ENCODE measurements around the gene CDAN1.
"Not testable (repeated sequence)": the region's sequence is repeated elsewhere in the genome, so short reads cannot be mapped to it uniquely, and the experiment has no call there.

CDAN1 gene, protein sequence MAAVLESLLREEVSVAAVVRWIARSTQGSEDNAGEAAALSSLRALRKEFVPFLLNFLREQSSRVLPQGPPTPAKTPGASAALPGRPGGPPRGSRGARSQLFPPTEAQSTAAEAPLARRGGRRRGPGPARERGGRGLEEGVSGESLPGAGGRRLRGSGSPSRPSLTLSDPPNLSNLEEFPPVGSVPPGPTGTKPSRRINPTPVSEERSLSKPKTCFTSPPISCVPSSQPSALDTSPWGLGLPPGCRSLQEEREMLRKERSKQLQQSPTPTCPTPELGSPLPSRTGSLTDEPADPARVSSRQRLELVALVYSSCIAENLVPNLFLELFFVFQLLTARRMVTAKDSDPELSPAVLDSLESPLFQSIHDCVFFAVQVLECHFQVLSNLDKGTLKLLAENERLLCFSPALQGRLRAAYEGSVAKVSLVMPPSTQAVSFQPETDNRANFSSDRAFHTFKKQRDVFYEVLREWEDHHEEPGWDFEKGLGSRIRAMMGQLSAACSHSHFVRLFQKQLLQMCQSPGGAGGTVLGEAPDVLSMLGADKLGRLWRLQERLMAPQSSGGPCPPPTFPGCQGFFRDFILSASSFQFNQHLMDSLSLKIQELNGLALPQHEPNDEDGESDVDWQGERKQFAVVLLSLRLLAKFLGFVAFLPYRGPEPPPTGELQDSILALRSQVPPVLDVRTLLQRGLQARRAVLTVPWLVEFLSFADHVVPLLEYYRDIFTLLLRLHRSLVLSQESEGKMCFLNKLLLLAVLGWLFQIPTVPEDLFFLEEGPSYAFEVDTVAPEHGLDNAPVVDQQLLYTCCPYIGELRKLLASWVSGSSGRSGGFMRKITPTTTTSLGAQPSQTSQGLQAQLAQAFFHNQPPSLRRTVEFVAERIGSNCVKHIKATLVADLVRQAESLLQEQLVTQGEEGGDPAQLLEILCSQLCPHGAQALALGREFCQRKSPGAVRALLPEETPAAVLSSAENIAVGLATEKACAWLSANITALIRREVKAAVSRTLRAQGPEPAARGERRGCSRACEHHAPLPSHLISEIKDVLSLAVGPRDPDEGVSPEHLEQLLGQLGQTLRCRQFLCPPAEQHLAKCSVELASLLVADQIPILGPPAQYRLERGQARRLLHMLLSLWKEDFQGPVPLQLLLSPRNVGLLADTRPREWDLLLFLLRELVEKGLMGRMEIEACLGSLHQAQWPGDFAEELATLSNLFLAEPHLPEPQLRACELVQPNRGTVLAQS

DNA sequence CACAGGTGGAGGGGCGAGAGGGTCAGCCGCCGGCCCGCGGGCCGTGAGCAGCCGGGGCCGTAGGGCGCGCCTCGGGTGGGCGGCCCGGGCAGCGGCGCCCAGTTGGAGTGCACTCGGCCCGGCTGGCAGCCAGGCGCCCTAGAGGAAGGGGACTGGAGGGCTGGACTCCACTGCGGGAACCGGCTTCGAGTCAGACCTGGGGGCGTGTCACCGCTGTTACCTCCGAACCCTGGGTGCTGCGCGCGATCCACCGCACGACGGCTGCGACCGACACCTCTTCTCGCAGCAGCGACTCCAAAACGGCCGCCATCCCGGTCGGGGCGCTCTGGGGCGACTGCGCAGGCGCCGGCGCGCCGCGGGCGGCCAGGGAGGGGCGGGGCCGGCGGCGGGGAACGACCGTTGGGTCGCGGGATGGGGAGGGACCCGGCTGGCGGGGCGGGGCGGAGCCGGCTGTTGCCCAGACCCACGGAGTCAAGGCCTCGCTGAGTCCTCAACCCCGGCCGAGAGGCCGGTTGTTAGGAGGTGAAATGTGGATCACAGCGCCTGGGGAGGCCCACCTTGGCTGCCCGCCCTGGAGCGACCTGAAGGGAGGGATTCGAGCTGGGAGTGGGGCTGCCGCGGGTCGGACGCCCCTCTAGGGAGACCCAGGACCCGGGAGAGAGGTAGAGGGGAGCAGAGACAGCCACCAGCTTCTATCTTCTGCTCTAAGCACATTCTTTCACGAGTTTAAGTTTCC is at the start of gene CDAN1:
TSS of gene CDAN1 (minus strand) at position 336 of the 736 bp plus-strand sequence. CDS start at position 310, 26 bp downstream.
- peak; percentile 95 for DNase-seq

DNA sequence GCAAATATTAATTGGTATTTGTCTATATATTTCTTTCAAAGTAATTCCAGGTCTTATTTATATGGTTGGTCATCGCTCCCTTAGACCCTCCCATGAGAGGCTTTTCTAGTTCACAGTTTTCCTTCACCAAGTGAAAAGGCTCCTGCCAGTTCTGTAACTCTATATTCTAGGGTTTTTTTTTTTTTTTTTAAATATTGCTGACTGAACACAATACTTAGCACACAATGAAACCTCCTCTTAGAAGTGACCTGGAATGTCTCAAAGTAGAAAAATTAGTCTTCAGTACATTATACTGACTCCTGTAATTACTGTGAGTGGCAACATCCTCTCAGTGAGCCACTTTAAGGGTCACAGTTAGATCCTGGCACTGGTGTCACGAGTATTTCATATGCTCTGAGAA is 48.6 kb upstream of the CDAN1 start:
- DNase-seq: no peak

DNA sequence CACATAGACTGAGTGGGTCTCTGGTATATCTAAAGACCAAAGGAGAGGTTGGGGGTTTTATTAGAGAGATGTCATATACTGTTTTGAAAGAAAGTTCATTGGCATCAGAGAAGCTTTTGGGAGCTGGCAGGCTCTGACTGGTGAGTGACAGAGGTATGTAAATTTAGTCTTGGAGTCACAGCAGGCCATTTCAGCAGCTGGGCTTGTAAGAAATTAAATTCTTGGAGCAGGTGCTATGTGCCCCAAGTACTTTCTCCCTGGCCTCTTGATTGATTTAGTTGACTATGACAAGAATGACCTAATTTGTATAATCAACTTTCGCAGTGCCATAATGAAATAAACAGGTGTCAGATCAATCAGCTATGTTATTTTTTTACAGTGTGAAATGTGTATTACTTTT is 47.8 kb upstream of the CDAN1 start:
- DNase-seq: no peak

DNA sequence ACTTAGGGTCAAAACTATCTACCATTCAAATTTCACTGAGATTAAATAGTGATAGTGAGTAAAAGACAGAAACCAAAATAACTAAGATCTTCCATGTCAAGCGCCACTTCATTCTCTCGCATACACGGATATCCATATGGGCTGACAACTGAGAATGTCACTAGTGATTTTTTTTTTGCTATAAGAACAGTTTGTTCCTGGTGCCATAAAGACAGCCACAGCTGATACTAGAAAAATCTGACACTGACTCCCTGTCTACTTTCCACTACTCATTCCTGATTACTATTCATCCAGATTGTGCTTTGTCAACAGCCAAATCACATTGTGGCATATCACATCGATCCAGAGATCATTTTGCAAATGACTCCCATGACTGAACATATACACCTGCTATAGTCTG is 45.8 kb upstream of the CDAN1 start:
- no peak for DNase-seq

DNA sequence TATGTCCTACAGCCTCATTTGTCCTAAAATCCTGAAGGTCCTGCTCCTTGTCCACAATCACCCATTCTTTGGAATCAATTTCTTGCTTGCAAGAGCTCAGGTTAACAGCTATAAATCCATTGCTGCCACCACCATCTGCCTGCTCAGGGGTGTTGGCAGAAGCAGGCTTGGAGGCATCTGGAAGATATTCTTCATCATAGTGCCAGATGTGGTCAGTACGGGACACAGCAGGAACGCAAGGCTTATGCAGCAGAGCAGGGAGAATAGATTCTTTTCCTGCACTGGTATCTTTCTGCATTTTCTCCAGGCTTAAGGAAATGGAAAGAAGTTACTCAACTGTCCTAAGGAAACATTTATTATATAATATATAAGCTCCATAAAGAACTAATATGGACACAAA is 38.5 kb upstream of the CDAN1 start:
- no peak for DNase-seq

DNA sequence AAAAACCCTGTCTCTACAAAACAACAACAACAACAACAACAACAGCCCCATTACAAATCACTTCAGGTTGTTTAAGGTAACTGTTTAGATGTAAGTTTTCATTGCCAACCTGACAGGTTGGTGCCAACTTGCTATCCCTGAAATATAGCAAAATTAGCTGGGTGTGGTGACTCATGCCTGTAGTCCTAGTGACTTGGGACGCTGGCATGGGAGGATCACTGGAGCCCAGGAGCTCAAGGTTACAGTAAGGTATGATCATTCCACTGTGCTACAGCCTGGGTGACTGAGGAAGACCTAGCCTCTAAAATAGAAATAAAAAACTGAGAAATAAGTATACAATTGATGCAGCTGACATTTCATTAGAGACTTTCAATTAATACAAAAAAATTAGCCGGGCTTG is 36.0 kb upstream of the CDAN1 start:
- no peak for DNase-seq

DNA sequence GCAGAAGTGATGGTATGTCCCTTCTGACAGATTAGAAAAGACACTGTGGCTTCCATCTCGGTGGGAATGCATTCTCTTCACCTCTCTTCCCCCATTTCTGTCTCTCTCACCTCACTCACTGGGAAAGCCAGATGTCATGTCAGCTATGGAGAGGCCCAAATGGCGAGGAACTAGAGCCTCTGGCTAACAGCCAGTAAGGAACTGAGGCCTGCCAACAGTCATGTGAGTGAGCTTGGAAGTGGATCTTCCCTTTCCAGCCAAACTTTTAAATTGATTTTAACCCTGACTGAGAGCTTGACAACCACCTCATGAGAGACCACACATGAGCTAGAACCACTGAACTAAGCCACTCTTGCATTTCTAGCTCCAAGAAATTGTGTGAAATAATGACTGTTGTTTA is 35.2 kb upstream of the CDAN1 start:
- no peak for DNase-seq

DNA sequence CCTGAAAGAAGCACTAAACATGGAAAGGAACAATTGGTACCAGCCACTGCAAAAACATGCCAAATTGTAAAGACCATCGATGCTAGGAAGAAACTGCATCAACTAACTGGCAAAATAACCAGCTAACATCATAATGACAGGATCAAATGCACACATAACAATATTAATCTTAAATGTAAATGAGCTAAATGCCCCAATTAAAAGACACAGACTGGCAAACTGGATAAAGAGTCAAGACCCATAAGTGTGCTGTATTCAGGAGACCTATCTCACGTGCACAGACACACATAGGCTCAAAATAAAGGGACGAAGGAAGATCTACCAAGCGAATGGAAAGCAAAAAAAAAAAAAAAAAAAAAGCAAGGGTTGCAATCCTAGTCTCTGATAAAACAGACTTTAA is 29.2 kb upstream of the CDAN1 start:
- not testable (repeated sequence) for DNase-seq

DNA sequence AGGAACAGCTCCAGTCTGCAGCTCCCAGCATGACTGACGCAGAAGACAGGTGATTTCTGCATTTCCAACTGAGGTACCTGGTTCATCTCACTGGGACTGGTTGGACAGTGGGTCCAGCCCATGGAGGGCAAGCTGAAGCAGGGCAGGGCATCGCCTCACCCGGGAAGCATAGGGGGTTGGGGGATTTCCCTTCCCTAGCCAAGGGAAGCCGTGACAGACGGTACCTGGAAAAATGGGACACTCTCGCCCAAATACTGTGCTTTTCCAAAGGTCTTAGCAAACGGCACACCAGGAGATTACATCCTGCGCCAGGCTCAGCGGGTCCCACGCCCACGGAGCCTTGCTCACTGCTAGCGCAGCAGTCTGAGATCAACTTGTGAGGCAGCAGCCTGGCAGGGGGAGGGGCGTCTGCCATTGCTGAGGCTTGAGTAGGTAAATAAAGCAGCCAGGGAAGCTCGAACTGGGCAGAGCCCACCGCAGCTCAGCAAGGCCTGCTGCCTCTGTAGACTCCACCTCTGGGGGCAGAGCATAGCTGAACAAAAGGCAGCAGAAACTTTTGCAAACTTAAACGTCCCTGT is 27.3 kb upstream of the CDAN1 start:
- DNase-seq: not testable (repeated sequence)

DNA sequence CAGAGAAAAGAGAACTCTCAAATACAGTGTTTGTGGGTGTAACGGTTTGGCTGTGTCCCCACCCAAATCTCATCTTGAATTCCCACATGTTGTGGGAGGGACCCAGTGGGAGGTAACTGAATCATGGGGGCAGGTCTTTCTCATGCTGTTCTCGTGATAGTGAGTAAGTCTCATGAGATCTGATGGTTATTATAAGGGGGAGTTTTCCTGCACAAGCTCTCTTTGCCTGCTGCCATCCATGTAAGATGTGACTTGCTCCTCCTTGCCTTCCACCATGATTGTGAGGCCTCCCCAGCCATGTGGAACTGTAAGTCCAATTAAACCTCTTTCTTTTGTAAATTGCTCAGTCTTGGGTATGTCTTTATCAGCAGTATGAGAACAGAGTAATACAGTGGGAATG is 24.9 kb upstream of the CDAN1 start:
- DNase-seq: not testable (repeated sequence)

DNA sequence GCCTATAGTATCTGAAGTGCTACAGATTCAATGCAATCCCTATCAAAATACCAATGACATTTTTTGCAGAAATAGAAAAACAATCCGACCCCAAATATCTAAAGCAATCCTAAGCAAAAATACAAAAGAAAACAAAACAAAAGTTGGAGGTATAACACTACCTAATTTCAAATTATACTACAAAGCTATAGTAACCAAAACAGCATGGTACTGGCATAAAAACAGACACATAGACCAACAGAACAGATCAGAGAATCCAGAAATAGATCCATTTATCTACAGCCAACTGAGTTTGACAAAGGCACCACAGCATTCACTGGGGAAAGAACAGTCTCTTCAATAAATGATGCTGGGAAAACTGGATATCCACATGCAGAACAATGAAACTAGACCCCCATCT is 23.8 kb upstream of the CDAN1 start:
- DNase-seq: no peak

DNA sequence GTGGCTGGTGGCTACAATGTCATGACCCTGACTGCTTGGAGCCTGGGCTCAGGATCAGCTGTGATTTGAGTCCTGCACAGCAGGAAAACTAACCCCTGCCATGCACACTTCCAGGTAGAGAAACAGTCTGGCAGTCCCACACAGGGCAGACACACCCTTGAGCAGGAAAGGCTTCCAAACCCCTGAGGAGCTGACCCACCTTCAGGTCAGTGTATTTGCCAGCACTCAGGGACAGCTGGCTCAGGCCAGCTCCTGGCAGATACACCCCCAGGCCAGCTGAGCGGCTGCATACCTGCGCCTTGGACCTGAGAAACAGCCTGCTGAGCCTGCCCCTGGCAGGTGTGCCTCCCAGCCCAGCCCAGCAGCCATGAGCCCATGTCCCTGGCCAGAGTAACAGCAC is 22.2 kb upstream of the CDAN1 start:
- no peak for DNase-seq

DNA sequence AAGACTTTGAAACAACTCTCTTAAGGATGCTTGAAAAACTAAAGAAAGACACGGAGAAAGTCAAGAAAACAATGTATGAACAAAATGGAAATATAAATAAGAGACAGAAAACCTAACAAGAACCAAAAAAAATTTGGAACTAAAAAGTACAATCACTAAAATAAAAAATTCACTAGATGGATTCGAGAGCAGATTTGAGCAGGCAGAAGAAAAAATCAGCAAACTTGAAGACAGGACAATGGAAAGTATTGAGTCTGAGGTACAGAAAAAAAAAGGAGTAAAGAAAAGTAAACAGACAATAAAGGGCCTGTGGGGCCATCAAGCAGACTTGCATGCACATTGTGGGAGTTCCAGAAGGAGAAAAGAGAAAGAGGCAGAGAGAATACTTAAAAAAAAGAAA is 13.4 kb upstream of the CDAN1 start:
- DNase-seq: no peak

DNA sequence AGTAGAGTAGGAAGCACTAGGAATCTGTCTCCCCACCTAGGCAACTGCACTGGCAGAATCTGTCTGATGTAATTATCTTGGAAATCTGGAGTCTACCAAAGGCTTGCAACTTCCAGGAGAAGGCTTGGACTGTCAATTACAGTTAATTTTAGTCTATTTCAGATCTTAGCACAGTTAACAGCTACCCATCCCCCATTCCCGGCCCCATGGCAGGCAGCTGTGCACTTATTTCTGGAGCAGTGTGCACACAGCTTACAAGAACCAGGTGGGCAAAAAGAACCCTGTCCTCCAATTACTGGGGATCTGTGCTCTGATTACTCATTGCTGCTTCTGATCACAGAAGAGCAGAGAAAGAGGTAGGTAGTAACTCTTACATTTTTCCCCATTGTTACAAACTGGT is 12.3 kb upstream of the CDAN1 start:
- DNase-seq: no peak

DNA sequence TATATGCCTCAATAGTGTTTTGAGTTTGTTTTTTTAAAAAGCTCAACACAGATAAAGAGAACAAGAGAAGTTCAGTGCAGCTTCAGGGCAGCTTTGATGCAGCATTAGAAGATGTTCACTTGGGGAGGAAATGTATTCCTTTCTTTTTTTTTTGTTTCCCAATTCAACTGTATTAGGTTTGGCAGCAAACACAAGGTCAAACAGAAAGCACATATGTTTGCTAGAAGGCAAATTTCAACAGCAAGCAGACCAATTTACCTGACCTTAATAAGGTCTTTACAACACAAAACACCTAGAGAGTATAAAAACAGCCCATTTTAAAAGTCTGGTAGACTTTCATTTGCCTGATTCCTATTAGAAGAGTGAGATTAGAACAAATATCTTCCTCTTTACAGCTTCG is 7.3 kb upstream of the CDAN1 start:
- DNase-seq: no peak

DNA sequence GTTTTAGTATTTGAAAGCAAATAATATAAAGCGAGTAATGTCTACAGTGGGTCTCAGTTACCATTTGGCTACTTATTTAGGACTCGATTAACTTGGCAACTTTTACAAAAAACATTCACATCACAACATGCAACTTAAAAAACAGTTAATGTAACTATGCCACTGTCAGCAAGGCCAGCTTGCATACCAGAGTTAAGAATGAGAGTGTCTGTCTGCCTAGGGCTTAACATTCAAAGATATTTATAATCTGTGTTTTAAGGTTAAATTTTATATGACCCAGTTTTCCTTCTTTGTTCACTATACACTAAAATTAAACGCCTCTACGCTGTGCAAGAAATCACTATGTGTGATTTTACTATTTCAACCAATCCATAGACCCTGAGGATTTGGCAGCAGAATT is 5.2 kb upstream of the CDAN1 start:
- DNase-seq: no peak

DNA sequence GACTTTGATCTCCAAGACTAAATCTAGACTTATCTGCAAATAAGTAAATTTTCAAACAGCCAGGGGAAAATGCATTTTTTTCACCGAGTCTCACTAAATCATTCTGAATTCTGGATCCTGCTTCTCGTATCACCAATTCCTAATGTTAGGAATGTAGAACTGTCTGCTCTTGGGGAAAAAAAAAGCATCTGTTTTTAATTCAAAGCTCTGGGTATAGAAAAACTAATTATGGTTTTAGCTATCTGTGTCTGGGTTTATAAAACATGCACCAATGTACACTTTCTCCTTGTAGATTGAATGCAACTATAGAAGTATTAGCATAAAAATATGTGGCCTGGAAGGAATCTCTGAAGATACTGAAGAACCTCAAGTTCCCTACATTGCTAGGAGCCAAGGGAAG is 4.8 kb upstream of the CDAN1 start:
- DNase-seq: no peak

DNA sequence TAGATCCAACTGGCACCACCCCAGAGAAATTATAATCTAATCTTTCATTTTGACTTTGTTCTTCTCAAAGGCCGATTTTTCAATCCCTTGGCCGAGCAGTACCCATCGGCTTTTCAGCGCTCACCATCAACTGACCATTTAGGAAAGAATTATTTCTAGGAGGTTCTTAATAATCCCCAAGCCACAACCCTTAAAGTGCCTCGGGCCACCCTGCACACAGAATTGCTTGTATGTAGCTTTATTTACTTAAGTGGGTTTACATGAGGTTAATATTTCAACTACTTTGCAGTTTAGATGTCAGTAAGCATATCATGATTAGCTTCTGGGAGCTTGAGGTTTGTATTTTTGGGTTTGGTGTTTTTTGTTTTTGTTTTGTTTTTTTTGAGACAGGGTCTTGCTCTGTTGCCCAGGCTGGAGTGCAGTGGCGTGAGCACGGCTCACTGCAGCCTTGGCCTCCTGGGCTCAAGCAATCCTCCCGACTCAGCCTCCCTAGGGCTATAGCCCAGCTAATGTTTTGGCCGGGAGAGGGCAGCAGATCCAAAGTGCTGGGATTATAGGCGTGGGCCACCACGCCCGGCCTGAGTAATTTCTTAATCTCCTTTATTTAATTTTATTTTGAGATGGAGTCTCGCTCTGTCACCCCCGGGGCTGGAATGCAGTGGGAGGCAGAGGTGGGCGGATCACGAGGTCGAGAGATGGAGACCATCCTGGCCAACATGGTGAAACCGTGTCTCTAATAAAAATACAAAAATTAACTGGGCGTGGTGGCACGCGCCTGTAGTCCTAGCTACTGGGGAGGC is 801 bp upstream of the CDAN1 start:
- no peak for DNase-seq

DNA sequence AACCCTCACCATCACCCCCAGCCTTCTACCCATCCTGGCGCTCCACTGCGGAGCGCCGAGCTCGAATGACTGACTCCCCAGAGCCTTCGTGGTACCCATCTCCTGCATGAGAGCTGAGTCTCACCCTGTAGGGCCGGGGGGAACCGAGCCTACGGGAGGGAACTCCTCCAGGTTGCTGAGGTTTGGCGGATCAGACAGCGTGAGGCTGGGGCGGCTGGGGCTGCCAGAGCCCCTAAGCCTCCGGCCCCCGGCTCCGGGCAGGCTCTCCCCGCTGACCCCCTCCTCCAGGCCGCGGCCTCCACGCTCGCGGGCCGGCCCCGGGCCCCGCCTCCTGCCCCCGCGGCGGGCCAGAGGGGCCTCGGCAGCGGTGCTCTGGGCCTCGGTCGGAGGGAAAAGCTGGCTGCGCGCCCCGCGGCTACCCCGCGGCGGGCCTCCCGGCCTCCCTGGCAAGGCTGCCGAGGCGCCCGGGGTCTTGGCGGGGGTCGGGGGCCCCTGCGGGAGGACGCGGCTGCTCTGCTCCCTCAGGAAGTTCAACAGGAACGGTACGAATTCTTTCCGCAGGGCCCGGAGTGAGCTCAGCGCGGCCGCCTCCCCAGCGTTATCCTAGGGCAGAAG is 643 bp downstream of the CDAN1 start:
- peak in 1 of 2 donors; percentile 22 for DNase-seq

DNA sequence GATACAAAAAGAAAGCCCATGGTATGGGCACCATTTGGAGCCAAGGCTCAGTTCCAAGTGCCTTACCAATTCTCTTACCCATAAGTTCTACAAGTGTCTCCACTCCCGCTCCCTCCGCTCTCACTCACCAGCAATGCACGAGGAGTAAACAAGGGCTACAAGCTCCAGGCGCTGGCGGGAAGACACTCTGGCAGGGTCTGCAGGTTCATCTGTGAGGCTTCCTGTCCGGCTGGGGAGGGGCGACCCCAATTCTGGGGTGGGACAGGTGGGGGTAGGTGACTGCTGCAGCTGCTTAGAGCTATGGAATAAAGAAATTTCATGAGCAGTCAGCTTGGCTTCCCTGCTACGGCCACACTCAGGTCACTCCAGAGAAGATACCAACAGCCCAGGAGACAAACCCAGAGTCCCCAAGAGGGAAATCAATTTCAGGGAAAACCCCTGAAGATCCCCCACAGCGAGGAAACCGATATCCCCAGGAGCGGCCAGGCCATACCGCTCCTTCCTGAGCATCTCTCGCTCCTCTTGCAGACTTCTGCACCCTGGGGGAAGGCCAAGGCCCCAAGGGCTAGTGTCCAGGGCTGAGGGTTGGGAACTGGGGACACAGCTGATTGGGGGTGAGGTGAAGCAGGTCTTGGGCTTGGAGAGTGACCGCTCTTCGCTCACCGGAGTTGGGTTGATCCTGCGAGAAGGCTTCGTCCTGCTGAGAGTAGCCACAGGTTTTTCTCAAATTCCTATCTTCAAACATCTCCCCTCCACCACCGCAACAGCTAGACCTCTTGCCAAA is 1.4 kb downstream of the CDAN1 start:
- DNase-seq: no peak

All from stimulated activated CD4-positive, alpha-beta T cell treated with anti-CD3 and anti-CD28 coated beads, Interleukin-2, amount 100 ng/mL, for 24 hours (primary cell).